Measurements from ENCODE around the gene PRICKLE2.

The PRICKLE2 gene

GRCh38 chr3:64104691-64105111 lies 120.6 kb downstream of the PRICKLE2 start:
- Histone ChIP-seq H3K27ac (ENCODE audit: extremely low read depth, low read depth, low read length) (no peak overlapping the region), H3K4me1 (ENCODE audit: control insufficient read depth, insufficient read depth, low read length) (no peaks in the 10 kb centered on the region), H3K36me3 (ENCODE audit: control insufficient read depth in 2 of 2, insufficient read depth in 1 of 2, low read length in 2 of 2) (no peaks in the 10 kb centered on the region), H3K9me3 (ENCODE audit: control insufficient read depth, insufficient read depth, low read depth, low read length) (no peaks in the 10 kb centered on the region), H3K4me3 (ENCODE audit: low read depth, low read length) (no peak overlapping the region)
- ChIA-PET POLR2A (no interaction called here), CTCF (interaction anchor here (0.6 to 0.7 kb wide), 2 partner anchors 8 to 10 kb away, joined by 3 to 4 read pairs; no protein-coding TSS in a partner anchor)
- no peak for TF ChIP-seq ZNF621 (tag by site-specific recombination; IDR thresholded peaks at IDR 0.05)
- TF ChIP-seq ZNF335 (tag by site-specific recombination; conservative IDR thresholded peaks at IDR 0.05): no peak
- TF ChIP-seq ZNF580 (tag by site-specific recombination; IDR thresholded peaks at IDR 0.05): no peak
- TF ChIP-seq ZNF157 (tag by site-specific recombination; IDR thresholded peaks at IDR 0.05): no peak
- TF ChIP-seq, protein P1, sequence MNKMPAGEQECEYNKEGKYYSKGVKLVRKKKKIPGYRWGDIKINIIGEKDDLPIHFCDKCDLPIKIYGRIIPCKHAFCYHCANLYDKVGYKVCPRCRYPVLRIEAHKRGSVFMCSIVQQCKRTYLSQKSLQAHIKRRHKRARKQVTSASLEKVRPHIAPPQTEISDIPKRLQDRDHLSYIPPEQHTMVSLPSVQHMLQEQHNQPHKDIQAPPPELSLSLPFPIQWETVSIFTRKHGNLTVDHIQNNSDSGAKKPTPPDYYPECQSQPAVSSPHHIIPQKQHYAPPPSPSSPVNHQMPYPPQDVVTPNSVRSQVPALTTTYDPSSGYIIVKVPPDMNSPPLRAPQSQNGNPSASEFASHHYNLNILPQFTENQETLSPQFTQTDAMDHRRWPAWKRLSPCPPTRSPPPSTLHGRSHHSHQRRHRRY (tag by site-specific recombination; IDR thresholded peaks at IDR 0.05): no peak
- TF ChIP-seq SP2 (tag by site-specific recombination; IDR thresholded peaks at IDR 0.05): no peak
- TF ChIP-seq ZNF37A (tag by site-specific recombination; IDR thresholded peaks at IDR 0.05): no peak
- TF ChIP-seq, protein P2, sequence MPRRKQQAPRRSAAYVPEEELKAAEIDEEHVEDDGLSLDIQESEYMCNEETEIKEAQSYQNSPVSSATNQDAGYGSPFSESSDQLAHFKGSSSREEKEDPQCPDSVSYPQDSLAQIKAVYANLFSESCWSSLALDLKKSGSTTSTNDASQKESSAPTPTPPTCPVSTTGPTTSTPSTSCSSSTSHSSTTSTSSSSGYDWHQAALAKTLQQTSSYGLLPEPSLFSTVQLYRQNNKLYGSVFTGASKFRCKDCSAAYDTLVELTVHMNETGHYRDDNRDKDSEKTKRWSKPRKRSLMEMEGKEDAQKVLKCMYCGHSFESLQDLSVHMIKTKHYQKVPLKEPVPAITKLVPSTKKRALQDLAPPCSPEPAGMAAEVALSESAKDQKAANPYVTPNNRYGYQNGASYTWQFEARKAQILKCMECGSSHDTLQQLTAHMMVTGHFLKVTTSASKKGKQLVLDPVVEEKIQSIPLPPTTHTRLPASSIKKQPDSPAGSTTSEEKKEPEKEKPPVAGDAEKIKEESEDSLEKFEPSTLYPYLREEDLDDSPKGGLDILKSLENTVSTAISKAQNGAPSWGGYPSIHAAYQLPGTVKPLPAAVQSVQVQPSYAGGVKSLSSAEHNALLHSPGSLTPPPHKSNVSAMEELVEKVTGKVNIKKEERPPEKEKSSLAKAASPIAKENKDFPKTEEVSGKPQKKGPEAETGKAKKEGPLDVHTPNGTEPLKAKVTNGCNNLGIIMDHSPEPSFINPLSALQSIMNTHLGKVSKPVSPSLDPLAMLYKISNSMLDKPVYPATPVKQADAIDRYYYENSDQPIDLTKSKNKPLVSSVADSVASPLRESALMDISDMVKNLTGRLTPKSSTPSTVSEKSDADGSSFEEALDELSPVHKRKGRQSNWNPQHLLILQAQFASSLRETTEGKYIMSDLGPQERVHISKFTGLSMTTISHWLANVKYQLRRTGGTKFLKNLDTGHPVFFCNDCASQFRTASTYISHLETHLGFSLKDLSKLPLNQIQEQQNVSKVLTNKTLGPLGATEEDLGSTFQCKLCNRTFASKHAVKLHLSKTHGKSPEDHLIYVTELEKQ (tag by site-specific recombination; IDR thresholded peaks at IDR 0.05; ENCODE audit: borderline replicate concordance): no peak
- no peak for TF ChIP-seq ZNF501 (tag by site-specific recombination; IDR thresholded peaks at IDR 0.05)
- no peak for TF ChIP-seq ZNF488 (tag by site-specific recombination; IDR thresholded peaks at IDR 0.05)
- no peak for TF ChIP-seq ZNF571 (tag by site-specific recombination; IDR thresholded peaks at IDR 0.05)
- TF ChIP-seq FEZF1 (tag by site-specific recombination; IDR thresholded peaks at IDR 0.05): no peak
- no peak for TF ChIP-seq HOXD13 (CRISPR knock-in tag; IDR thresholded peaks at IDR 0.05; ENCODE audit: borderline replicate concordance)
- no peak for TF ChIP-seq ZNF513 (tag by site-specific recombination; IDR thresholded peaks at IDR 0.05)
- TF ChIP-seq GLIS1 (tag by site-specific recombination; IDR thresholded peaks at IDR 0.05): no peak
- no peak for TF ChIP-seq ZNF132 (tag by site-specific recombination; IDR thresholded peaks at IDR 0.05; ENCODE audit: borderline replicate concordance)
- TF ChIP-seq ZNF707 (tag by site-specific recombination; IDR thresholded peaks at IDR 0.05): no peak
- TF ChIP-seq ZNF629 (tag by site-specific recombination; IDR thresholded peaks at IDR 0.05): no peak
- no peak for TF ChIP-seq ZNF155 (tag by site-specific recombination; IDR thresholded peaks at IDR 0.05)

DNA sequence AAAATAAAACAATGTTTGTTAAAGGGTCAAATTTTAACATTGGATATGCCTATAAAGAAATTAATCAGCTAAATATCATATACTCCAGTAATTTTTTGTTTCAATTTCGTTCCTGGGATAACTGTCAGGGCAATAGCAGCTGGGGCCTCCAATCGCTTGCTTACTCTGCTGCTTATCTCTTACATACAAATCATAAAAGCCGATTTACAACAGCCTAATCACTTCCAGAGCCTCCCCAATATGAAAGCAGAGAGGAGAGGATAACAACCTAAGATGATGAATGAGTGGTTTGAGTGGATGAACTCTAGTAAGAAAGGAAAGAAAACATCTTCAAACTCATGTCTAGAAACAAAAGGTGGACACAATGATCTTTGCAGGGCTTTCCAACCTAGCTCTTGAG lies 121.3 kb downstream of the PRICKLE2 start:
- Histone ChIP-seq H3K4me1 (ENCODE audit: control insufficient read depth, insufficient read depth, low read length) (no peaks in the 10 kb centered on the region), H3K9me3 (ENCODE audit: control insufficient read depth, insufficient read depth, low read depth, low read length) (no peaks in the 10 kb centered on the region), H3K27ac (ENCODE audit: extremely low read depth, low read depth, low read length) (no peak overlapping the region), H3K36me3 (ENCODE audit: control insufficient read depth in 2 of 2, insufficient read depth in 1 of 2, low read length in 2 of 2) (peaks cover 0 to 3% of the 10 kb centered on the region in 2 experiments; a peak in 1 of 3 replicates), H3K4me3 (ENCODE audit: low read depth, low read length) (no peak overlapping the region)
- TF ChIP-seq ZNF530 (tag by site-specific recombination; IDR thresholded peaks at IDR 0.05; ENCODE audit: low read depth) (no peak), ZNF747 (tag by site-specific recombination; IDR thresholded peaks at IDR 0.05) (no peak), WT1 (tag by site-specific recombination; IDR thresholded peaks at IDR 0.05) (0 out of 2 replicates have a peak, but pooled peaks have one; percentile 11)
- ChIA-PET POLR2A (no interaction called here), CTCF (interaction anchor here (0.7 kb wide), 1 partner anchor 8 kb away, joined by 3 read pairs; no protein-coding TSS in a partner anchor)

Data from HEK293 (cell line).